GM23248 (cell line): ENCODE measurements around the gene HDAC7. TPM values are rescaled to one million over a fixed set of nuclear protein-coding genes. Genes with fewer than 3 reads are reported as not detected.
A peak's percentile ranks its signal among the peaks of the same experiment; 100 is the strongest.

Experiments
- DNase-seq: peaks from one replicate; pipeline ENCODE4 v3.0.0-alpha.2; 2015
- H2AFZ ChIP-seq: fragments of 200-600 bp; sonication (generic); 2 replicates; pipeline ENCODE4 v1.6.1; 2016; ENCODE audit warnings: antibody characterized with exemption
- H3F3A ChIP-seq: fragments of 200-600 bp; sonication (generic); 2 replicates; pipeline ENCODE4 v1.6.1; 2016; ENCODE audit warnings: mild to moderate bottlenecking, antibody characterized with exemption, mixed run types; ENCODE audit not compliant: insufficient read depth
- H3K27ac ChIP-seq: fragments of 200-600 bp; sonication (generic); 2 replicates; pipeline ENCODE4 v1.5.1; 2016; ENCODE audit warnings: mild to moderate bottlenecking
- H3K27me3 ChIP-seq: fragments of 200-600 bp; sonication (generic); replicated peaks from 2 replicates; pipeline ENCODE4 v1.6.1; 2016; ENCODE audit warnings: mild to moderate bottlenecking; ENCODE audit not compliant: insufficient read depth
- H3K36me3 ChIP-seq: fragments of 200-600 bp; sonication (generic); 2 replicates; pipeline ENCODE4 v1.6.1; 2016; ENCODE audit warnings: low read depth, mild to moderate bottlenecking
- H3K4me1 ChIP-seq: fragments of 200-600 bp; sonication (generic); 2 replicates; pipeline ENCODE4 v1.6.1; 2016; ENCODE audit warnings: mild to moderate bottlenecking; ENCODE audit not compliant: insufficient read depth
- H3K4me2 ChIP-seq: fragments of 200-600 bp; sonication (generic); one replicate; pipeline ENCODE4 v1.6.1; 2016; ENCODE audit warnings: mild to moderate bottlenecking; ENCODE audit not compliant: unreplicated experiment
- H3K4me3 ChIP-seq: fragments of 200-600 bp; sonication (generic); 2 replicates; pipeline ENCODE4 v1.5.1; 2016; ENCODE audit warnings: mild to moderate bottlenecking
- H3K79me2 ChIP-seq: fragments of 200-600 bp; sonication (generic); 2 replicates; pipeline ENCODE4 v1.6.1; 2016; ENCODE audit warnings: mild to moderate bottlenecking; ENCODE audit not compliant: insufficient read depth
- H3K9ac ChIP-seq: fragments of 200-600 bp; sonication (generic); 2 replicates; pipeline ENCODE4 v1.6.1; 2016; ENCODE audit warnings: mild to moderate bottlenecking
- H3K9me2 ChIP-seq: fragments of 200-600 bp; sonication (generic); 2 replicates; pipeline ENCODE4 v1.6.1; 2016; ENCODE audit warnings: mixed run types, mild to moderate bottlenecking, moderate library complexity; ENCODE audit not compliant: insufficient read depth
- H3K9me3 ChIP-seq: fragments of 200-600 bp; sonication (generic); one replicate; pipeline ENCODE4 v1.6.1; 2017; ENCODE audit warnings: low read depth
- H4K20me1 ChIP-seq: fragments of 200-600 bp; sonication (generic); 2 replicates; pipeline ENCODE4 v1.6.0; 2016; ENCODE audit not compliant: insufficient read depth
- EZH2 ChIP-seq: fragments of 200-600 bp; sonication (generic); IDR thresholded peaks from 2 replicates; pipeline ENCODE4 v1.6.1; 2018; ENCODE audit warnings: antibody characterized with exemption, mild to moderate bottlenecking; ENCODE audit not compliant: insufficient read depth, poor library complexity, severe bottlenecking
- EZH2phosphoT487 ChIP-seq: fragments of 200-600 bp; sonication (generic); IDR thresholded peaks from 2 replicates; pipeline ENCODE4 v1.6.1; 2018; ENCODE audit warnings: antibody characterized with exemption, moderate library complexity, mild to moderate bottlenecking, low read depth; ENCODE audit not compliant: insufficient read depth
- WGBS, 2 experiments: methylation state at CpG; one replicate each; pipeline ENCODE4 v1.1.6; 2015 to 2017; ENCODE audit warnings: low lambda C conversion rate in 2 of 2, low coverage in 1 of 2; ENCODE audit errors: missing lambda C conversion rate in 2 of 2; 5-methylcytosine and 5-hydroxymethylcytosine counted together
- in situ Hi-C: fragments of 300-500 bp; cut with MboI; formaldehyde crosslinking; loops from 2 replicates; pipeline ENCODE4 v1.15.0; 2020
- polyA plus RNA-seq: library from polyadenylated mRNA; unstranded; fragments of >200 nt; fragmentation: Nextera tagmentation; extraction: Ambion mirVana; gene quantifications from 2 replicates; pipeline ENCODE4 v1.2.1, GENCODE V29; 2016
- total RNA-seq: library from RNA; depleted of rRNA; stranded (reverse); fragments of >200 nt; shearing (Covaris generic); gene quantifications from 2 replicates; pipeline ENCODE4 v1.2.3, GENCODE V29; 2014

Gene HDAC7
- total and polyA plus RNA-seq, 2 experiments from 2014 or later = 46.2 to 62.9 TPM

DNA sequence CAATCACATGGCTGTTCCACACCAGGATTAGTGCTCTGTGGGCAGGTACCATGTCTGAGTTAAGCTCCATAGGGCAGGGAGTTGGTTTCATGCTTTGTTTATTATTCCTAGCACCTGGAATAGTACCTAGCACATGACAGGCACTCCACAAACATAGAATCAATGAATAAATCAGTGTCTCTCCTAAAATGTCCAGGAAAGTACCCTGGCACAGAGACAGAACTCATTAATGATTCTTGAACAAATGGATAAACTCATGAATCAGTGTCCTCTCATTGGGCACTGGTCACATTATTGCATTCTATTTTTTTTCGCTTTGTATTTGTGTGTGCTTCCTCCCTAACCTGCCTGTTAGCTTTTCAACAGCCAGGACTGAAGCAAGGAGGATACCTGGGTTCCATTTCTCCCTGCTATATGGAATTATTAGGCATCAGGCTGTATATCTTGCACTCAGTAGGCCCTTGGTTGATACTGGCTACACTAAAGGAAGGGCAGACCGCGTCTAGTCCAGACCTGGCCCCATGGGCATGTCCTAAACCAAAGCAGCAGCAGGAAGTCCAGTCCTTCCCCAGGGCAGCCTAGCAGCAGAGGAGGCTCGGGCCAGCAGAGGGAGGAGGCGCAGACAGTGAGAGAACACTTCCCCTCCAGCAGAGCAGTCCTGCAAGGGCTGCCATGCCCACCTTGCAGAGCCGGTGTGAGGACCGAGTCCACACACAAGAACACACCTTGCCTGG, 18.4 kb downstream of the HDAC7 start:
- DNase-seq = peak; percentile 55
- Histone ChIP-seq H3K36me3 (peaks cover 7% of the 10 kb centered on the region; the same call in 1 of the 2 replicates), H3K9me3 (no peaks in the 10 kb centered on the region), H3F3A (no peaks in the 10 kb centered on the region; the same call in 1 of the 2 replicates), H3K27me3 (no peaks in the 10 kb centered on the region), H3K4me2 (no peak overlapping the region), H3K4me3 (no peak overlapping the region), H4K20me1 (peaks cover 12% of the 10 kb centered on the region; the same call in 1 of the 2 replicates), H3K27ac (no peak overlapping the region), H3K9ac (peak overlapping the region; percentile 8), H2AFZ (no peak overlapping the region), H3K4me1 (peaks cover 23% of the 10 kb centered on the region), H3K9me2 (no peaks in the 10 kb centered on the region), H3K79me2 (peaks cover 97% of the 10 kb centered on the region)
- WGBS, 2 experiments = 51 to 52% methylated on average over 7 of the region's 7 CpGs
- in situ Hi-C loops = no loop called here
- TF ChIP-seq EZH2phosphoT487 (no peak), EZH2 (no peak)

DNA sequence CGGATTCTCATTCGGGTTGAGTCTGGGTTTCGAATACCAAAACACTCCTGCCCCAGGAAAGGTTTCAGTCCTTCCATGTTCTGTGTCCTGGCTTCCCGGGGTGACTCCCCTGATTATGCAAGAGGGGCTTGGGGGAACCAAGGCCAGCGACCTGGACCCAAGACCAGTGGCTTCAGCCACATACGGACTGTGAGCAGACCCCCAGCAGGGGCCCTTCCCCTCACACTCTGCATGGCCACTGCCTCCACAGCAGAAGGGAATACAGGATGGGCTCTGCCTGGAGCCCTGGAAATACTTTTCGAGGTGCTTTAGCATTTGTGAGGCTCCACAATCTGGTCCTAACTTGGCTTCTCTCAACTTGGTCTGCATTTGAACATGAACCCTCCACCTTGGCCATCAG, 19.1 kb downstream of the HDAC7 start:
- no peak overlapping the region for H3K4me3 ChIP-seq
- TF ChIP-seq EZH2 (no peak), EZH2phosphoT487 (no peak)
- DNase-seq = no peak
- 64 to 72% methylated on average over 7 of the region's 7 CpGs for WGBS, 2 experiments
- H3K4me1 ChIP-seq = peaks cover 20% of the 10 kb centered on the region
- H3F3A ChIP-seq = no peaks in the 10 kb centered on the region; the same call in 1 of the 2 replicates
- no peaks in the 10 kb centered on the region for H3K9me2 ChIP-seq
- peaks cover 90% of the 10 kb centered on the region for H3K79me2 ChIP-seq
- in situ Hi-C loops = no loop called here
- no peak overlapping the region; the same call in 1 of the 2 replicates for H3K9ac ChIP-seq
- no peak overlapping the region for H2AFZ ChIP-seq
- H3K27me3 ChIP-seq = no peaks in the 10 kb centered on the region
- no peak overlapping the region for H3K27ac ChIP-seq
- no peaks in the 10 kb centered on the region for H3K9me3 ChIP-seq
- H4K20me1 ChIP-seq = peaks cover 12% of the 10 kb centered on the region; the same call in 1 of the 2 replicates
- no peak overlapping the region for H3K4me2 ChIP-seq
- peaks cover 7% of the 10 kb centered on the region; the same call in 1 of the 2 replicates for H3K36me3 ChIP-seq

DNA sequence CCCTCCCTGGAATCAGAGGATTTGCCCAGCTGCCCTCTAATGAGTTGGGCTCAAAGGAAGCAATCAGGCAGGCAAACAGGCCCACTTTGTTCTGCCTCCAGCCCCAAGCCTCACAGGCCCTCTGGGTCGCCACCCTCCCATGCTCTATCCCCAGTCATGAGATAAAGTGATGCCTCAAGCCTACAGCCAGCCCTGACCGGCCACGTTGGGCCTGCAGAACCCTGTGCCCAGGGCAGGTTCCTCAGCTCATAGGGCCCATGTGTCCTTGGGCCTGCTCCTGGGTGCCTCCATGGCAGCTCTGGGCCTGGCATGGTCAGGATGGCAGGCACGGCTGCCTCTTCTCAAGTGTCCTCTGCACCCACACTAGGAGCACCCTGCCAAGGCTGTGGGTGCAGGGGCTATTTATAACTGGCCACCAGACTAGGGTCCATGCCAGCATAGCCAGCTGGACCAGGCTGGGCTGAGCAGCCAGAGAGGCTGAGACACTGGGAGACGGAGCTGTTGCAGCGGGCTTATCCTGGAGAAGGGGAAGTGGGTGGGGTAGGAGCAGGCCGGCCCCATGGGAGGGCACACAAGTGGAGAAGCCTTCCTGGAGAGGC, 20.2 kb downstream of the HDAC7 start:
- H3K4me3 ChIP-seq = no peak overlapping the region
- H3K27ac ChIP-seq = peak overlapping the region; percentile 28
- H3K79me2 ChIP-seq = peaks cover 86% of the 10 kb centered on the region
- in situ Hi-C loops = no loop called here
- no peaks in the 10 kb centered on the region; the same call in 1 of the 2 replicates for H3F3A ChIP-seq
- no peak overlapping the region for H3K4me2 ChIP-seq
- H4K20me1 ChIP-seq = peaks cover 12% of the 10 kb centered on the region; the same call in 1 of the 2 replicates
- no peaks in the 10 kb centered on the region for H3K9me2 ChIP-seq
- H3K36me3 ChIP-seq = peaks cover 14% of the 10 kb centered on the region; the same call in 1 of the 2 replicates
- TF ChIP-seq EZH2 (no peak), EZH2phosphoT487 (no peak)
- H3K9ac ChIP-seq = 0 out of 2 replicates have a peak overlapping the region, but pooled peaks have one; percentile 3
- H3K9me3 ChIP-seq = no peaks in the 10 kb centered on the region
- no peak overlapping the region for H2AFZ ChIP-seq
- peaks cover 15% of the 10 kb centered on the region for H3K4me1 ChIP-seq
- DNase-seq = peak; percentile 45
- 61 to 67% methylated on average over 5 to 7 of the region's 7 CpGs for WGBS, 2 experiments
- H3K27me3 ChIP-seq = no peaks in the 10 kb centered on the region

- in situ Hi-C loops = no loop called here
- Histone ChIP-seq H3K27me3 (no peaks in the 10 kb centered on the region), H3K9me2 (no peaks in the 10 kb centered on the region), H3K4me2 (no peak overlapping the region), H3F3A (peaks cover 4% of the 10 kb centered on the region; the same call in 1 of the 2 replicates), H3K4me1 (peaks cover 15% of the 10 kb centered on the region), H3K4me3 (no peak overlapping the region), H3K27ac (no peak overlapping the region), H2AFZ (no peak overlapping the region), H4K20me1 (peaks cover 12% of the 10 kb centered on the region; the same call in 1 of the 2 replicates), H3K79me2 (peaks cover 86% of the 10 kb centered on the region), H3K9ac (no peak overlapping the region), H3K9me3 (no peaks in the 10 kb centered on the region), H3K36me3 (peaks cover 17% of the 10 kb centered on the region; the same call in 1 of the 2 replicates)
- TF ChIP-seq EZH2 (no peak), EZH2phosphoT487 (no peak)
- no peak for DNase-seq
- WGBS, 2 experiments = 81 to 87% methylated on average over 16 to 17 of the region's 17 CpGs
Measured at GRCh38 chr12:47798382-47798948, 21.2 kb downstream of the HDAC7 start.
